Measurements from ENCODE around the gene IRGC.
A peak's percentile ranks its signal among the peaks of the same experiment; 100 is the strongest.
"Not testable (repeated sequence)": the region's sequence is repeated elsewhere in the genome, so short reads cannot be mapped to it uniquely, and the experiment has no call there.

Gene IRGC

GRCh38 chr19:43755256-43755801, 39.5 kb downstream of the IRGC start:
- peak; percentile 86 for DNase-seq (ENCODE audit: low spot score)

- peak; percentile 33 for DNase-seq (ENCODE audit: low spot score)
Measured at GRCh38 chr19:43759515-43759914, 43.6 kb downstream of the IRGC start.

DNA sequence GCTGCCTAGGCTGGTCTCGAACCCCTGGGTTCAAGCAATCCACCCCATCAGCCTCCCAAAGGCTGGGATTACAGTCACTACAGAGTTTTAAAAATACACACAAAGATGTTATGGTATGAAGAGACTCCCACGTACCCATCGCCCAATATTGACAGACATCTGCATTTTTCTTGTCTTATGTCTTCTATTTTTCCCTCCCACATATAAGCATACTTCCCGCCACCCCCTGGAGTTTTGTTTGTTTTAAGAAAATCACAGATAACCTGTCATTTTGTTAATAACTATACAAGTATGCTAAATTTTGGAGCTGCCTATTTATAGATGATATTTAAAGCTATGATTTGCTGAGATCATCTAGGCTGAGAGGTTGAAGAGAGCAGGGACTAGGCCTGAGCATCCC, 45.1 kb downstream of the IRGC start:
- DNase-seq (ENCODE audit: low spot score): no peak

DNA sequence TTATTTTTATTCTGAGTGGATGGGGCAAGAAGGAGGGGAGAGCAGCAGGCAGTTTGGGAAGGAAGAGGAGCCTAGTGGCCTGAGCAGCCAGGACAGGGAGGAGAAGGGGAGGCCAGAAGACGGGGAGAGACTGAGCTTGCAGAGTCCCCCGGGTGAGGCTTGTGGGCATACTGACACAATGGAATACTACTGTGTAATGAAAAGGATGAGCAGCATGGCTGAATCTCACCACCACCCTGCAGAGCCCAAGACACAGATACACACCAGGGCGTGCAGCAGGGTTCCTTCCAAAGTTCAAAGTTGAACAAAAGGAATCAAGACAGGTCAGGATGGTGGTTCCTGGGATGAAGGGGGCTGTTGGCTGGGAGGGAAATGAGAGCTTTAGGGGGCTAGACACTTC, 46.9 kb downstream of the IRGC start:
- DNase-seq (ENCODE audit: low spot score): no peak

GRCh38 chr19:43763473-43763939, 47.6 kb downstream of the IRGC start:
- DNase-seq (ENCODE audit: low spot score): no peak

DNA sequence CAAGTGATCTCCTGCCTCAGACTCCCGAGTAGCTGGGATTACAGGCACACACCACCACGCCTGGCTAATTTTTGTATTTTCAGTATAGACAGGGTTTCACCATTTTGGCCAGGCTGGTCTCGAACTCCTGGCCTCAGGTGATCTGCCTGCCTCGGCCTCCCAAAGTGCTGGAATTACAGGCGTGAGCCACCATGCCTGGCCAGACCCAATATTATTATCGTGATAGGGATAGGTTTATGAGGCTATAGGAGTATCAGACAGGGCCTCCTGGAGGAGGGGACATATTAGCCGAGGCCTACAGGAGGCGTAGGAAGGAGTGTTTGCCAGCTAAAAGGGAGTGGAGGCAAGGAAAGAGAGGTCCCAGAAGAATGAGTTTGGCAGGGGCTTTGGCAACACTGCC, 48.8 kb downstream of the IRGC start:
- DNase-seq (ENCODE audit: low spot score): not testable (repeated sequence)

GRCh38 chr19:43765109-43765876, 49.4 kb downstream of the IRGC start:
- DNase-seq (ENCODE audit: low spot score): peak; percentile 42

- no peak for DNase-seq (ENCODE audit: low spot score)
Measured at GRCh38 chr19:43766755-43767043, 50.8 kb downstream of the IRGC start.

DNA sequence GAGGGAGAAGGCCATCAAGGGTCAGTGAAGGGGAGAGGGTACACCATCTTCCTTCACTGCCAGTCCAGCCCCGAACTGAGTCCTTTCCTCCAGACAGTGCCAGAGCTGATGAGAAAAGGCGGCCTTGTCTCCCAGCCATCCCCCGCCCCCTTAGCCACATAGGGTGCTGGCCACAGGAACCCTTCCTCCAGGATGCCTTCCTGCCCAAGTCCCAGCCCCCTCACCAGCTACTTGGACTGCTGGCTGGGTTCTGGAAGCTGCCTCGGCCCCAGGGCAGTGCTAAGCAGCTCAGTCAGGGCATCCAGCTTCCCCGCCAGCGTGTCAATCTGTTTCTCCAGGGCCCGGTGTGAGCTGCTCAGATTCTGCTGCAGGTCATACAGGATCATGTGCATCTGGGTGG, 51.4 kb downstream of the IRGC start:
- DNase-seq (ENCODE audit: low spot score): no peak

- no peak for DNase-seq (ENCODE audit: low spot score)
Measured at GRCh38 chr19:43767818-43768217, 51.9 kb downstream of the IRGC start.

GRCh38 chr19:43768273-43769050, 52.6 kb downstream of the IRGC start:
- no peak for DNase-seq (ENCODE audit: low spot score)

- no peak for DNase-seq (ENCODE audit: low spot score)
Measured at GRCh38 chr19:43769256-43769655, 53.4 kb downstream of the IRGC start.

Measured in NAMALWA (cell line).